LNCaP clone FGC (cell line): ENCODE results near the gene TRIM17.

Experiments used
- DNase-seq: peaks from one replicate; pipeline ENCODE4 v3.0.0-alpha.2; 2011; ENCODE audit warnings: low read depth
- H3K4me3 ChIP-seq: 2 replicates; pipeline ENCODE4 v1.5.1; 2011; ENCODE audit warnings: mild to moderate bottlenecking, low read depth, low read length, control low read depth
- TF ChIP-seq, protein P1 (sequence below): IDR thresholded peaks from 2 replicates; pipeline ENCODE4 v1.5.1; 2012; ENCODE audit warnings: mild to moderate bottlenecking; ENCODE audit not compliant: control insufficient read depth, insufficient read depth; ENCODE audit errors: extremely low read depth

Gene TRIM17

DNA sequence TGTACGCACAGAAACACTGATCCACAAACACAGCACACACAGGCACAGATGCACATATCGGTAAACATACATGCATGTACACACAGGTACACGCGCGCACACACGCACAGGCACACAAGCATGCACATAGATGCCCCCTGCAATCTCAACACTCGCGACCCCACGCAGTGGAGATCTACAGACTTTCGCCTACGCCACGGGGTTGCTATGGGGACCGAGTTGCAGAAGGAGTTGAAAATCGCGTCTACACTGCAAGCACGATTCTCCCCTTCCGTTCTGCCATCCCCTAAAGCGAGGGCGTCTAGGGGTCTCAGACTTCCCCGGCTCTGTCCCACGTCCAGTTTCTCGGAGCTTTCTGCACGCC lies 826 bp downstream of the TRIM17 start:
- no peak overlapping the region for H3K4me3 ChIP-seq
- TF ChIP-seq, protein P1, sequence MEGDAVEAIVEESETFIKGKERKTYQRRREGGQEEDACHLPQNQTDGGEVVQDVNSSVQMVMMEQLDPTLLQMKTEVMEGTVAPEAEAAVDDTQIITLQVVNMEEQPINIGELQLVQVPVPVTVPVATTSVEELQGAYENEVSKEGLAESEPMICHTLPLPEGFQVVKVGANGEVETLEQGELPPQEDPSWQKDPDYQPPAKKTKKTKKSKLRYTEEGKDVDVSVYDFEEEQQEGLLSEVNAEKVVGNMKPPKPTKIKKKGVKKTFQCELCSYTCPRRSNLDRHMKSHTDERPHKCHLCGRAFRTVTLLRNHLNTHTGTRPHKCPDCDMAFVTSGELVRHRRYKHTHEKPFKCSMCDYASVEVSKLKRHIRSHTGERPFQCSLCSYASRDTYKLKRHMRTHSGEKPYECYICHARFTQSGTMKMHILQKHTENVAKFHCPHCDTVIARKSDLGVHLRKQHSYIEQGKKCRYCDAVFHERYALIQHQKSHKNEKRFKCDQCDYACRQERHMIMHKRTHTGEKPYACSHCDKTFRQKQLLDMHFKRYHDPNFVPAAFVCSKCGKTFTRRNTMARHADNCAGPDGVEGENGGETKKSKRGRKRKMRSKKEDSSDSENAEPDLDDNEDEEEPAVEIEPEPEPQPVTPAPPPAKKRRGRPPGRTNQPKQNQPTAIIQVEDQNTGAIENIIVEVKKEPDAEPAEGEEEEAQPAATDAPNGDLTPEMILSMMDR, result no peak
- no peak for DNase-seq

DNA sequence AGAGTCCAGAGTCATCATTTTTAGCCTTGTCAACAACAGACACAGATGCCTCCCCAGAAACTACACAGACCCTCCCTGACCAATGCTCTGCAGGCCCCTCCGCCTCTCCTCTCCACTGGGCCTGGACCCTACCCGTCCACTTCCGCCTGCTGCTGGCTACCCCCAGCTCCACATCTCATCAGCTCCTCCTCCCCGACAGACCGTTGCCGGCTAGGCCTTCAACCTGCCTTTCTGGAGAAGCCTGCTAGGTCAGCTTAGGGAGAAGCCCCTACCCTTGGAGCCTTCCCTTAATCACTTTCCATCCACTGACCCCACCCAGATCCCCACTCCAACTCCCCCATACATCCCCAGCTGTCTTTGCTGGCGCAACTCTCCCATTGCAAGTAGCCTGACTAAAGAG lies 1.4 kb downstream of the TRIM17 start:
- no peak overlapping the region for H3K4me3 ChIP-seq
- no peak for DNase-seq
- TF ChIP-seq, protein P1, result no peak

DNA sequence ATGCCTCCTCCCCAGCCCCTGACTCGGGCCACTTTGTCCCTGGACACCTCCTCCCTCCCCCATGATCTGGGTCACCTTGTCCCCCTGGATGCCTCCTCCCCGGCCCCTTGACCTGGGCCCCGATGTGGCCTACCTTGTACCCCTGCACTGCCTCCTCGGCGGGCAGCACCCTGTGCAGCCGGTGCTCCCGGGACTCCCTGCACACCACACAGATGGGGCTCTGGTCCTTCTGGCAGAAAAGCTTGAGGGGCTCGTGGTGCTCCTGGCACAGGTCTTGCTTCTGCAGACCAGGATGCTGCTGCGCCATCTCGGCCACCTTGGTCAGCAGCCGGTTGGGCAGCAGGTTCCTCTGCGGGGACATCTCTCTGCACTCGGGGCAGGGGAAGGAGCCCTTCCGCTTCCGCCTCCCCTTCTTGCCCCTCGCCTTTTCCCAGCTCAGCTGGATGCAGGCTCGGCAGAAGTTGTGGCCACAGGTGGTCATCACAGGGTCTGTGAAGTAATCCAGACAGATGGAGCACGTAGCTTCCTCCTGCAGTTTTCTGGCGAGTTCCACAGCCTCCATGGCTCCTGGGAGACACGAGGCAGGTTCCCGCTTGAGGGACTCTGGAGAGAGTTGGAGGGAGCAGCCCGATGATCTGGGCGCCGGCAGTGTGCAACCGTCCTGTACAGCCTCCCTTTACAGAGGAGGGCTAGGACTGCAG lies 2.0 kb downstream of the TRIM17 start:
- H3K4me3 ChIP-seq, result no peak overlapping the region
- TF ChIP-seq, protein P1, result no peak
- no peak for DNase-seq

DNA sequence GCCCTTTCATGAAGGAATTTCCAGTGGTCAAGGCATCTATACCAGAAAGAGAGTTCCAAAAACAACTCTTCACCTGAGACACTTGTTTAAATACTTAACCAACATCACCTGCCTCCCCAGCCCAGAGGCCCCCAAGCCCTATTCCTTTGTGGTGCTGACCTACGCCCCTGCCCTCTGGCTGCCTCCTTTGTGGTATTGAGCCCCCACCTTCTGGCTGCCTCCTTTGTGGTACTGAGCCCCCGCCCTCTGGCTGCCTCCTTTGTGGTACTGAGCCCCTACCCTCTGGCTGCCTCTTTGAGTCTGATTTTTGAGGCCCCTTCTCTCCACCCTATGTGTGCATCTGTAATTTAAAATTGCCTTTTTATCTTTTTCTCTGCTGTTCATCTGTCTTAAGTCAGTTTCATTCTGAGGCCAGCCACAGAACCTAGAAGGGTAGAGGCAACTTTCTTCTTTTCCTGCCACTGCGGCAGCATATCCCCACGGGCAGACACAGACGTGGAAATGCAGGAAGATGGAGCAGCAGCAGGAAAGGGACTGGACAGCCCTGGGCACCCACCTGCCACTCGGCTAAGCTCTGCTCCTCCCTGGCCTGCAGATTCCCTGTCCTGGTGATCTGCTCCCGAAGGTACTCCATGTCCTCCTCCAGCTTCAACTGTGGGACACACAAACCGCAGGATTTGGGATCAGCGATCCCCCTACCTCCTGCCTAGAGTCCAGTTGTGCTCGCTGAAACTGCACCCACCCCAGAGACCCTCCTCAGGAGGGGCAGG lies 3.2 kb downstream of the TRIM17 start:
- DNase-seq, result no peak
- TF ChIP-seq, protein P1, result no peak
- H3K4me3 ChIP-seq, result no peak overlapping the region

DNA sequence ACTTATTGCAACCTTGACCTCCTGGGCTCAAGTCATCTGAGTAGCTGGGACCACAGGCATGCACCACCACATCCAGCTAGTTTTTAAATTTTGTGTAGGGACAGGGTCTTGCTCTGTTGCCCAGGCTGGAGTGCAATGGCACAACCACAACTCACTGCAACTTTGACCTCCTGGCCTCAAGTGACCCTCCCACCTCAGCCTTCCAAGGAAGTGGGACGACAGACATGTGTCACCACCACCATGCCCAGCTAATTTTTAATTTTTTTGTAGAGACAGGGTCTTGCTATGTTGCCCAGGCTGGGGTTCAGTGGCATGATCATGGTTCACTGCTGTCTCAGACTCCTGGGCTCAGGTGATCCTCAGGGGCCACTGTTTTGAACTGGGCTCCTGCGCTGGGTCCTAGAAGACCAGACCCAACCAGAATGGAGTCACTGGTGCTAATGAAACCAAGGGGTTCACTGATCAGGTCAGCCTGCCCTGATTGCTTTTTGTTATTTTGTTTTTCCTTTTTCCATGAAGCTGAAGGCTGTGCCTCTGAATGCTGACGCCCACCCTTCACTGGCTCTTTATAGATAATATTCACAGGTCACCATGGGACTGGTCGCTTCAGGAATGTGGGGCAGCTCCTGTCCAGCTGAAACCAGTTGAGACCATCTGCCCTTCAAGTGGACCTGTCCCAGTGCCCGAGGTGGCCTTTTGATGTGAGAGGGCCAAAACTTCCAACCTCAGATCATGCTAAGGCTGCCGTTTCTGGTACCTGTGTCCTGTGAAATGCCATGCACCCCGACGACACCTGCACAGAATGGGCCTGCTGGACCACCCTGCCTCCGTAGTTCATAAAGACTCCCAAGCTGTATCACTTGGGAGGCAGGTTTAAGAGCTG lies 4.9 kb downstream of the TRIM17 start:
- TF ChIP-seq, protein P1, result no peak
- no peak for DNase-seq
- no peak overlapping the region for H3K4me3 ChIP-seq

DNA sequence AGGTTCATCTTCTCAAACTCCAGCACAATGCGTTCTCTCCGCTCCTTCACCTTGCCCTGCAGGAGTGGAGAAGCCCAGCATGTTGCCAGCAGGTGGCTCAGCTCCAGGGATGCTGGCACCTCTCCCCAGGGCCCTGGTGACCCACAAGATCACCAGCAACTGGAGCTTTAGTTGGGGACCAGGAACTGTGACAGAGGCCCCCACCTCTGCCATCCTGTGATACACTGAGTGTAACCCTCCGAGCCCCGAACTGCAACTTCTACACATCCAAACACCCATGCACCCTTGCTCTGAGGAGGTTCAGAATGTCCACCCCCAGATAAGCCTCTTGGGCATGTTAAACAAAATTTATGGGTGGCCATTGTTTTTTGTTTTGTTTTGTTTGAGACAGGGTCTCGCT lies 5.5 kb downstream of the TRIM17 start:
- TF ChIP-seq, protein P1, result no peak
- DNase-seq, result no peak
- no peak overlapping the region for H3K4me3 ChIP-seq
